Measurements from ENCODE around the gene NLRP6. TPM values are rescaled to one million over a fixed set of nuclear protein-coding genes. Genes with fewer than 3 reads are reported as not detected.

NLRP6 gene
- total RNA-seq, 2 experiments from 2014 or later, result 0.25 to 0.65 TPM

DNA sequence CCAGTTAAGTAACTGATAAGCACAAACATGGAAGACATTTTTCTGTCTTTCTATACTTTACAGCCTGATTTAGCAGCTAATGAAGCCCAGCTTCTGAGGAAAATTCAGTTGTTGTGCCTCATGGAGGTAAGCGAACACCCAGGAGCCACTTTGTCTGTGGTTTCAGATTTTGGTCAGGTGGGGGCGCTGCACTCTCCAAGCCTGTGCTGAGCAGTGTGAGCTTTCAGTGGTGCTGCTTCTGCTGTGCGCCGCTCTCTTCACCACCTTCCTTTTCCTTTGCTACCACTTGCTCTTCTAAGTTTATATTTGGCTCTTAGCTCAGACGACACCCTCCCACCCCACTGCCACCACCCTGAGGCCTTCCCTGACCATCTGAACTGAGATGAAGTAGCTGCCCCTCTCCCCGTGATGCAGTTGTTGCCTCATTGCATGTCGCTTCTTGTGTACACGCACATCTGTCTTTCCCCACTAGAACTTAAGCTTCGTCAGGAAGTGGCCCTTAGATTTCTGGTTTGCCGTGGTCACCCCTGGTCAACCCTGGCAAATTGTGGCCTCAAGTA, 27.4 kb upstream of the NLRP6 start:
- BruUV-seq (replicated peaks), result no TSS peak
- CTCF ChIA-PET (ENCODE audit: unreplicated experiment), result interaction anchor here (1.1 to 1.8 kb wide), 4 partner anchors 11 to 113 kb away, joined by 3 to 7 read pairs (median 4); no protein-coding TSS in a partner anchor
- H4K20me1 ChIP-seq (ENCODE audit: insufficient read depth, low read length), result no peaks in the 10 kb centered on the region
- H3K27ac ChIP-seq (ENCODE audit: low read depth, low read length, poor library complexity, severe bottlenecking), result no peak overlapping the region
- H3K4me3 ChIP-seq (ENCODE audit: low read depth, low read length, poor library complexity, severe bottlenecking), result no peak overlapping the region
- peaks cover 79% of the 10 kb centered on the region for H3K36me3 ChIP-seq (ENCODE audit: insufficient read depth, low read length)
- H3K4me1 ChIP-seq (ENCODE audit: insufficient read depth, low read length, poor library complexity, severe bottlenecking), result no peaks in the 10 kb centered on the region
- POLR2A ChIA-PET, result interaction anchor here (0.8 to 1.6 kb wide), 5 partner anchors 9 to 44 kb away, joined by 3 to 5 read pairs (median 4); partner anchors contain the start of genes BET1L, PSMD13 and RIC8A
- no peak overlapping the region for H3K4me2 ChIP-seq (ENCODE audit: low read length)
- H3K9me2 ChIP-seq (ENCODE audit: insufficient read depth, low read length), result no peaks in the 10 kb centered on the region
- TF ChIP-seq, protein P1, sequence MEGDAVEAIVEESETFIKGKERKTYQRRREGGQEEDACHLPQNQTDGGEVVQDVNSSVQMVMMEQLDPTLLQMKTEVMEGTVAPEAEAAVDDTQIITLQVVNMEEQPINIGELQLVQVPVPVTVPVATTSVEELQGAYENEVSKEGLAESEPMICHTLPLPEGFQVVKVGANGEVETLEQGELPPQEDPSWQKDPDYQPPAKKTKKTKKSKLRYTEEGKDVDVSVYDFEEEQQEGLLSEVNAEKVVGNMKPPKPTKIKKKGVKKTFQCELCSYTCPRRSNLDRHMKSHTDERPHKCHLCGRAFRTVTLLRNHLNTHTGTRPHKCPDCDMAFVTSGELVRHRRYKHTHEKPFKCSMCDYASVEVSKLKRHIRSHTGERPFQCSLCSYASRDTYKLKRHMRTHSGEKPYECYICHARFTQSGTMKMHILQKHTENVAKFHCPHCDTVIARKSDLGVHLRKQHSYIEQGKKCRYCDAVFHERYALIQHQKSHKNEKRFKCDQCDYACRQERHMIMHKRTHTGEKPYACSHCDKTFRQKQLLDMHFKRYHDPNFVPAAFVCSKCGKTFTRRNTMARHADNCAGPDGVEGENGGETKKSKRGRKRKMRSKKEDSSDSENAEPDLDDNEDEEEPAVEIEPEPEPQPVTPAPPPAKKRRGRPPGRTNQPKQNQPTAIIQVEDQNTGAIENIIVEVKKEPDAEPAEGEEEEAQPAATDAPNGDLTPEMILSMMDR (conservative IDR thresholded peaks at IDR 0.05; ENCODE audit: low read length), result peak; percentile 91
- TF ChIP-seq EZH2phosphoT487 (IDR thresholded peaks at IDR 0.05; ENCODE audit: borderline replicate concordance, low read depth, low read length), result no peak
- intact Hi-C loops (cut with micrococcal nuclease; ENCODE audit: unreplicated experiment), result loop anchor here (2.0 to 10.0 kb wide), 2 partner anchors 54 to 110 kb away; partner anchors contain the start of gene IFITM2
- H3K9me3 ChIP-seq (ENCODE audit: low read length), result no peaks in the 10 kb centered on the region
- no peak overlapping the region for H2AFZ ChIP-seq (ENCODE audit: low read length)
- no peaks in the 10 kb centered on the region for H3K79me2 ChIP-seq (ENCODE audit: insufficient read depth, low read depth, low read length)
- DNase-seq (ENCODE audit: low spot score), result peak; percentile 60

DNA sequence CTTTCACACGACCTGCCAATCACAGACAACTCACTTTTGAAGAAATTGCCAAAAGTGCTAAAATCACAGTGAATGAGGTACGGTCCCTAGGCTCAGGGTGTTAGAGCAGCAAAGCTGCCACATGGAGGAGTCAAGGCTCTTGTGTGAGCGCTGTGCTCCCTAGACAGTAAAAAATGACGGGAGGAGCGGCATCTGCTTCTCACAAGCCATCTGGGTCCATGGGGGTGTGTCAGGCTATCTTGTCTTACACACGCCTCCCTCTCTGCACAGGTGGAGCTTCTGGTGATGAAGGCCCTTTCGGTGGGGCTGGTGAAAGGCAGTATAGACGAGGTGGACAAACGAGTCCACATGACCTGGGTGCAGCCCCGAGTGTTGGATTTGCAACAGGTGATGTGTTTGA, 26.7 kb upstream of the NLRP6 start:
- CTCF ChIA-PET (ENCODE audit: unreplicated experiment), result interaction anchor here (1.1 to 1.8 kb wide), 3 partner anchors 14 to 113 kb away, joined by 3 to 5 read pairs (median 4); no protein-coding TSS in a partner anchor
- POLR2A ChIA-PET, result interaction anchor here (0.6 kb wide), 1 partner anchor 32 kb away, joined by 4 read pairs; no protein-coding TSS in a partner anchor
- DNase-seq (ENCODE audit: low spot score), result no peak

More for the DNA sequence above, 26.7 kb upstream of the NLRP6 start:
- Histone ChIP-seq H3K4me2 (ENCODE audit: low read length) (no peak overlapping the region), H3K9me2 (ENCODE audit: insufficient read depth, low read length) (no peaks in the 10 kb centered on the region), H2AFZ (ENCODE audit: low read length) (no peak overlapping the region), H3K4me1 (ENCODE audit: insufficient read depth, low read length, poor library complexity, severe bottlenecking) (peaks cover under 1% of the 10 kb centered on the region), H3K79me2 (ENCODE audit: insufficient read depth, low read depth, low read length) (no peaks in the 10 kb centered on the region), H3K4me3 (ENCODE audit: low read depth, low read length, poor library complexity, severe bottlenecking) (no peak overlapping the region), H3K36me3 (ENCODE audit: insufficient read depth, low read length) (peaks cover 72% of the 10 kb centered on the region), H3K9me3 (ENCODE audit: low read length) (no peaks in the 10 kb centered on the region), H3K27ac (ENCODE audit: low read depth, low read length, poor library complexity, severe bottlenecking) (no peak overlapping the region), H4K20me1 (ENCODE audit: insufficient read depth, low read length) (no peaks in the 10 kb centered on the region)
- no peak for TF ChIP-seq EZH2phosphoT487 (IDR thresholded peaks at IDR 0.05; ENCODE audit: borderline replicate concordance, low read depth, low read length)
- TF ChIP-seq, protein P1 (conservative IDR thresholded peaks at IDR 0.05; ENCODE audit: low read length), result no peak
- no TSS peak for BruUV-seq (replicated peaks)
- intact Hi-C loops (cut with micrococcal nuclease; ENCODE audit: unreplicated experiment), result loop anchor here (2.0 to 10.0 kb wide), 2 partner anchors 53 to 109 kb away; partner anchors contain the start of gene IFITM2

All from OCI-LY7 (cell line).